Ascending aorta (tissue), 2 donors: ENCODE data around the gene STAP2. TPM values are rescaled to one million over a fixed set of nuclear protein-coding genes. Genes with fewer than 3 reads are reported as not detected.
A peak's percentile ranks its signal among the peaks of the same experiment; 100 is the strongest.
"Not testable (repeated sequence)": the region's sequence is repeated elsewhere in the genome, so short reads cannot be mapped to it uniquely, and the experiment has no call there.

ENCODE experiments used
- DNase-seq, 2 donors: peaks; one replicate each; pipeline ENCODE4 v3.0.0-alpha.2; 2019; ENCODE audit warnings: low spot score in 2 of 2
- H3K27ac ChIP-seq, 2 donors: fragments of 200-600 bp; sonication (generic); one replicate each; pipeline ENCODE4 v1.5.1; 2016 to 2017; ENCODE audit warnings: mild to moderate bottlenecking in 1 of 2
- H3K27me3 ChIP-seq: fragments of 200-600 bp; sonication (generic); one replicate; pipeline ENCODE4 v1.5.1; 2017
- H3K36me3 ChIP-seq, 2 donors: fragments of 200-600 bp; sonication (generic); one replicate each; pipeline ENCODE4 v1.5.1; 2016
- H3K4me1 ChIP-seq, 2 donors: fragments of 200-600 bp; sonication (generic); one replicate each; pipeline ENCODE4 v1.5.1; 2016 to 2017; ENCODE audit warnings: mild to moderate bottlenecking in 1 of 2
- H3K4me3 ChIP-seq, 2 donors: fragments of 200-600 bp; sonication (generic); one replicate each; pipeline ENCODE4 v1.5.1; 2016 to 2017; ENCODE audit warnings: mild to moderate bottlenecking in 1 of 2
- H3K9me3 ChIP-seq, 2 donors: fragments of 200-600 bp; sonication (generic); one replicate each; pipeline ENCODE4 v1.5.1; 2016
- intact Hi-C: fragments of 100-400 bp; cut with DNase I; formaldehyde crosslinking; loops from one replicate; pipeline ENCODE4 v1.15.1; 2023
- total RNA-seq: library from RNA; depleted of rRNA; stranded (reverse); fragments of >200 nt; gene quantifications from one replicate; pipeline ENCODE4 v1.1.0, GENCODE V29; 2016
- TF ChIP-seq, protein P1 (sequence below), 3 experiments: fragments of 200-600 bp in 2 of 3; fragments of 450-650 bp in 1 of 3; sonication (generic) in 2 of 3; IDR thresholded peaks; one replicate each; pipeline ENCODE4 v1.5.1; 2016 to 2019; ENCODE audit warnings: antibody characterized with exemption in 3 of 3, mild to moderate bottlenecking in 1 of 3, moderate library complexity in 1 of 3

The STAP2 gene
- total RNA-seq, 1 donor from 2014 or later = 6.6 TPM

DNA sequence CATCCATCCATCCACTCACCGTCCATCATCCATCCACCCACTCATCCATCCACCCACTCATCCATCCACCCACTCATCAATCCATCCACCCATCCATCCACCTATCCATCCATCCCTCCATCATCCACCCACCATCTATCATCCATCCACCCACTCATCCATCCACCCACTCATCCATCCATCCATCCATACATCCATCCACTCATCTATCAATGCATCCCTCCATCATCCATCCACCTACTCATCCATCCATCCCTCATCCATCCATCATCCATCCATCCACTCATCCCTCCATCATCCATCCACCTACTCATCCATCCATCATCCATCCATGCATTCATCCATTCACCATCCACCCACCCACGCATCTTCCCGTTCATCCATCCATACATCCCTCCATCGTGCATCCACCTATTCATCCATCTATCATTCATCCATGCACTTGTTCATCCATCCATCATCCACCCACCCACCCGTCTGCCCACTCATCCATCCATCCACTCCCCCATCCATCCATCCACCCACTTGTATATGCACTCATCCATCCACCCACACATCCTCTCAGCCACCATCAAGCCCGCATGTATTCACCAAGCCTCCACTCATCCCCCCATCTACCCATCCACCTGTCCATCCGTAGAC lies 3.6 kb downstream of the STAP2 start:
- Histone ChIP-seq H3K4me3 (no peak overlapping the region), H3K27me3 (no peaks in the 10 kb centered on the region), H3K36me3 (no peaks in the 10 kb centered on the region), H3K9me3 (no peaks in the 10 kb centered on the region), H3K27ac (no peak overlapping the region), H3K4me1 (no peaks in the 10 kb centered on the region)
- TF ChIP-seq, protein P1, sequence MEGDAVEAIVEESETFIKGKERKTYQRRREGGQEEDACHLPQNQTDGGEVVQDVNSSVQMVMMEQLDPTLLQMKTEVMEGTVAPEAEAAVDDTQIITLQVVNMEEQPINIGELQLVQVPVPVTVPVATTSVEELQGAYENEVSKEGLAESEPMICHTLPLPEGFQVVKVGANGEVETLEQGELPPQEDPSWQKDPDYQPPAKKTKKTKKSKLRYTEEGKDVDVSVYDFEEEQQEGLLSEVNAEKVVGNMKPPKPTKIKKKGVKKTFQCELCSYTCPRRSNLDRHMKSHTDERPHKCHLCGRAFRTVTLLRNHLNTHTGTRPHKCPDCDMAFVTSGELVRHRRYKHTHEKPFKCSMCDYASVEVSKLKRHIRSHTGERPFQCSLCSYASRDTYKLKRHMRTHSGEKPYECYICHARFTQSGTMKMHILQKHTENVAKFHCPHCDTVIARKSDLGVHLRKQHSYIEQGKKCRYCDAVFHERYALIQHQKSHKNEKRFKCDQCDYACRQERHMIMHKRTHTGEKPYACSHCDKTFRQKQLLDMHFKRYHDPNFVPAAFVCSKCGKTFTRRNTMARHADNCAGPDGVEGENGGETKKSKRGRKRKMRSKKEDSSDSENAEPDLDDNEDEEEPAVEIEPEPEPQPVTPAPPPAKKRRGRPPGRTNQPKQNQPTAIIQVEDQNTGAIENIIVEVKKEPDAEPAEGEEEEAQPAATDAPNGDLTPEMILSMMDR (IDR thresholded peaks at IDR 0.05) = no peak
- DNase-seq = no peak
- intact Hi-C loops = no loop called here

DNA sequence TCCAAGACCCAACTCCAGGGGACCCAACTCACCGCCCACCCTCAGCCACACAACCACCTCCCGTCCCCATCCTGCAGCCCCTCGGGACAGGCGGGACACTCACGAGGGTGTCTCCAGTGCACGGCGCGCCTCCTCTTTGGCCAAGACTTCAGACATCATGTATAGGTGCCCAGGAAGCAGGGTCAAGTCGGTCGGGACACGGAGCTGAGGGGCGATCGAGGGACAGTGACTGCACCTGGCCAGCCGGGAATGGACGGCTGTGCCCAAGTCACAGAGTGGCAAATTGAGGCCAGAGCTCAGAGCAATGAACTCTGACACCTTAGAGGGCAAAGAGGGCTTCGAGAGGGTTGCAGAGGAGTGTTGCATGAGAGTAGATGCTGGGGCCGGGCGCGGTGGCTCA lies 8.8 kb downstream of the STAP2 start:
- H3K36me3 ChIP-seq = no peaks in the 10 kb centered on the region
- intact Hi-C loops = no loop called here
- no peak overlapping the region for H3K4me3 ChIP-seq
- TF ChIP-seq, protein P1 (IDR thresholded peaks at IDR 0.05) = no peak
- no peaks in the 10 kb centered on the region for H3K27me3 ChIP-seq
- peaks cover 6 to 8% of the 10 kb centered on the region in 2 donors for H3K4me1 ChIP-seq
- no peaks in the 10 kb centered on the region for H3K9me3 ChIP-seq
- no peak for DNase-seq
- H3K27ac ChIP-seq = no peak overlapping the region

DNA sequence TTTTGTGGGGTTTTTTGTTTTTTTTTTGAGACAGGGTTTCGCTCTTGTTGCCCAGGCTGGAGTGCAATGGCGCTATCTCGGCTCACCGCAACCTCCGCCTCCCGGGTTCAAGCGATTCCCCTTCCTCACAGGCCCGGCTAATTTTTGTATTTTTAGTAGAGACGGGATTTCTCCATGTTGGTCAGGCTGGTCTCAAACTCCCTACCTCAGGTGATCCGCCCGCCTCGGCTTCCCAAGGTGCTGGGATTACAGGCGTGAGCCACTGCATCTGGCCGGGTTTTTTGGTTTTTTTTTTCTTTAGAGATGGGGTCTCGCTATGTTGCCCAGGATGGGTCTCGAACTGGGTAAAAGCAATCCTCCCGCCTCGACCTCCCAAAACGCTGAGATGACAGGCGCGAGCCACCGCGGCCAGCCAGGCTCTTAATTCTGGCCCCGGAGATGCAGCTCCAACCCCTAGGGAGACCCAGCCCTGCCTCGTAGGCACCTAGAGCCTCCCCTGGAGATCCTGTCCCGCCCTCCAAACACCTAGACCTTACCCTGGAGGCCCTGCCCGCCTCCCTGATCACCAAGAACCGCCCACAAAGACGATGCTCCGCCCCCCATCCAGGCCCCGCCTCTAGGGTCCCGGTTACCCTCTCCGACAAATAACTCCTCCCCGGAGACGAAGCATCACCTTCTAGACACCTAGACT lies 9.5 kb downstream of the STAP2 start:
- peak overlapping the region; percentile 50 to 66 for H3K4me3 ChIP-seq
- H3K36me3 ChIP-seq, DNase-seq, H3K27me3 ChIP-seq, H3K4me1 ChIP-seq, H3K9me3 ChIP-seq, H3K27ac ChIP-seq: not testable (repeated sequence)
- intact Hi-C loops = loop anchor here (1.0 kb wide), 2 partner anchors 14 to 73 kb away; partner anchors contain the start of genes CHAF1A and MPND

DNA sequence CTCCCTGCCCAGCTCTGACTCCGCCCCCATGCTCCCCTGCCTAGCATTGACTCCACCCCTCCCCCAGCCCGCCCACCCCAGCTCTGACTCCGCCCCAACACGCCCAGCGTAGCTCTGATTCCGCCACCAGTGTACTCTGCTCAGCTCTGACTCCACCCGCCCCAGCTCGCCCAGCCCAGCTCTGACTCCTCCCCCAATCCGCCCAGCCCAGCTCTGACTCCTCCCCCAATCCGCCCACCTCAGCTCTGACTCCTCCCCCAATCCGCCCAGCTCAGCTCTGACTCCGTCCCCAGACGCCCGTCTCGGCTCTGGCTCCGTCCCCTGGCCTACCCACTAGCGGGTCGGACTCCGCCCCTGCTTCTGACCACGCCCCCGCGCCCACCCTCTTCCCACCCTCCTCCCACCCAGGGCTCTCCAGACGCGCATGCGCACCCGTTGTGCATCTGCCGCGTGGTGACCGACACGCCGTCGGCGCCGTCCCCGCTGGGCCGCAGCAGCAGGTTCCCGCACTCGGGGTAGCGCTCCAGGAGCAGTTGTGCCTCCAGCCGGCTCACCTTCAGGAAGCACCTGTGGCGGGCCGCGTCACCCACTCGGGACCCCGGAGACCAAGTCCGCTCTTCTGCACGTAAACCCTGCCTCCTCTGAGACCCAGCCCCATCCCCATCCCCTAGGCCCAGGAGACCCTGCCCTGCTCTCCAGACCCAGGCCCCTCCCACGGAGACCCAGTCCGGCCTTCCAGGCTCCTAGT lies 10.2 kb downstream of the STAP2 start:
- Histone ChIP-seq H3K4me1 (peaks cover 6 to 8% of the 10 kb centered on the region in 2 donors), H3K9me3 (no peaks in the 10 kb centered on the region), H3K27me3 (no peaks in the 10 kb centered on the region), H3K4me3 (peak overlapping the region; percentile 50 to 66), H3K27ac (no peak overlapping the region), H3K36me3 (no peaks in the 10 kb centered on the region)
- TF ChIP-seq, protein P1 (IDR thresholded peaks at IDR 0.05) = no peak
- DNase-seq = peak; percentile 74 to 94
- intact Hi-C loops = loop anchor here (1.0 kb wide), 2 partner anchors 15 to 74 kb away; partner anchors contain the start of genes CHAF1A and MPND

DNA sequence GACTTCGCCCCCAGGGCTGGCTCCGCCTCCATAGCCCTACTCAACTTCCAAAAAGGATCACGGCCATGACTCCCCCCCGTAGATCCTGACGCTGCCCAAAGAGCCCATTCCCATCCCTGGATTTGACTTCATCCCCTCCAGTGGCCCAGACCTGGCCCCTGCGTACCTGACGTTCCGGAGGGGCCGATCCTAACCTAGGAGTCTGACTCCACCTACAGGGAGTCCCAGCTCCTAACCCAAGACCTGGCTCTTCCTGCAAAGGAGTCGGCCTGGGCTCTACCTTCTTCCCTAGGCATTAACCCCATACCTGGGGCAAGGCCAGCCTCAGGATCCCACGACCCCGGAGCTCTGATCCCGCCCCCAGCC lies 10.8 kb downstream of the STAP2 start:
- Histone ChIP-seq H3K9me3 (no peaks in the 10 kb centered on the region), H3K27ac (no peak overlapping the region), H3K4me3 (peak overlapping the region; percentile 40 to 65), H3K36me3 (no peaks in the 10 kb centered on the region), H3K27me3 (no peaks in the 10 kb centered on the region), H3K4me1 (peaks cover 6 to 8% of the 10 kb centered on the region in 2 donors)
- intact Hi-C loops = loop anchor here (1.0 kb wide), 2 partner anchors 15 to 74 kb away; partner anchors contain the start of genes CHAF1A and MPND
- TF ChIP-seq, protein P1 (IDR thresholded peaks at IDR 0.05) = no peak
- no peak for DNase-seq
